ENCODE measurements around the gene TBL1X.
"Not testable (repeated sequence)": the region's sequence is repeated elsewhere in the genome, so short reads cannot be mapped to it uniquely, and the experiment has no call there.

The TBL1X gene

GRCh38 chrX:9536156-9536555 is 71.3 kb downstream of the TBL1X start:
- not testable (repeated sequence) for DNase-seq (ENCODE audit: low read depth)

GRCh38 chrX:9537781-9538180 is 72.9 kb downstream of the TBL1X start:
- no peak for DNase-seq (ENCODE audit: low read depth)

GRCh38 chrX:9538544-9539045 is 73.7 kb downstream of the TBL1X start:
- no peak for DNase-seq (ENCODE audit: low read depth)

GRCh38 chrX:9539605-9540387 is 74.9 kb downstream of the TBL1X start:
- no peak for DNase-seq (ENCODE audit: low read depth)

GRCh38 chrX:9542106-9542760 is 77.4 kb downstream of the TBL1X start:
- no peak for DNase-seq (ENCODE audit: low read depth)

- DNase-seq (ENCODE audit: low read depth) = no peak
Observed at GRCh38 chrX:9542761-9543111, 77.9 kb downstream of the TBL1X start.

- no peak for DNase-seq (ENCODE audit: low read depth)
Observed at GRCh38 chrX:9555354-9555753, 90.5 kb downstream of the TBL1X start.

GRCh38 chrX:9557091-9557490 is 92.2 kb downstream of the TBL1X start:
- no peak for DNase-seq (ENCODE audit: low read depth)

- no peak for DNase-seq (ENCODE audit: low read depth)
Observed at GRCh38 chrX:9557521-9557920, 92.7 kb downstream of the TBL1X start.

GRCh38 chrX:9558615-9559014 is 93.8 kb downstream of the TBL1X start:
- no peak for DNase-seq (ENCODE audit: low read depth)

GRCh38 chrX:9560219-9560618 is 95.4 kb downstream of the TBL1X start:
- DNase-seq (ENCODE audit: low read depth) = no peak

GRCh38 chrX:9561199-9561598 is 96.3 kb downstream of the TBL1X start:
- DNase-seq (ENCODE audit: low read depth) = no peak

GRCh38 chrX:9562851-9563250 is 98.0 kb downstream of the TBL1X start:
- no peak for DNase-seq (ENCODE audit: low read depth)

- no peak for DNase-seq (ENCODE audit: low read depth)
Observed at GRCh38 chrX:9566150-9566621, 101.3 kb downstream of the TBL1X start.

GRCh38 chrX:9569876-9570301 is 105.0 kb downstream of the TBL1X start:
- DNase-seq (ENCODE audit: low read depth) = no peak

GRCh38 chrX:9573282-9574106 is 108.6 kb downstream of the TBL1X start:
- DNase-seq (ENCODE audit: low read depth) = no peak

- no peak for DNase-seq (ENCODE audit: low read depth)
Observed at GRCh38 chrX:9576059-9576458, 111.2 kb downstream of the TBL1X start.

GRCh38 chrX:9577555-9577954 is 112.7 kb downstream of the TBL1X start:
- no peak for DNase-seq (ENCODE audit: low read depth)

- no peak for DNase-seq (ENCODE audit: low read depth)
Observed at GRCh38 chrX:9578083-9578779, 113.4 kb downstream of the TBL1X start.

- DNase-seq (ENCODE audit: low read depth) = no peak
Observed at GRCh38 chrX:9581771-9582385, 117.0 kb downstream of the TBL1X start.

- no peak for DNase-seq (ENCODE audit: low read depth)
Observed at GRCh38 chrX:9582956-9583355, 118.1 kb downstream of the TBL1X start.

All from stimulated activated CD8-positive, alpha-beta memory T cell treated with anti-CD3 and anti-CD28 coated beads, Interleukin-12 subunit alpha, Interleukin-12 subunit beta, amount 100 ng/mL, for 1 hour (primary cell).